Dendritic cell treated with granulocyte-macrophage colony-stimulating factor and Interleukin-4, amounts not matched to agents 40 ng/mL and 50 ng/mL, for 4 days (primary cell): ENCODE measurements around the gene ASGR2.
A peak's percentile ranks its signal among the peaks of the same experiment; 100 is the strongest.
"Not testable (repeated sequence)": the region's sequence is repeated elsewhere in the genome, so short reads cannot be mapped to it uniquely, and the experiment has no call there.

Experiments used
- H3K27ac Mint-ChIP-seq: one replicate; pipeline ENCODE4 v1.8.0; 2022; ENCODE audit warnings: mild to moderate bottlenecking, mixed read lengths
- H3K27me3 Mint-ChIP-seq: one replicate; pipeline ENCODE4 v1.8.0; 2022; ENCODE audit warnings: mild to moderate bottlenecking, mixed read lengths
- H3K36me3 Mint-ChIP-seq: one replicate; pipeline ENCODE4 v1.8.0; 2022; ENCODE audit warnings: low read depth, mixed read lengths
- H3K4me1 Mint-ChIP-seq: one replicate; pipeline ENCODE4 v1.8.0; 2022; ENCODE audit warnings: low read depth, mixed read lengths
- H3K4me3 Mint-ChIP-seq: one replicate; pipeline ENCODE4 v1.8.0; 2022; ENCODE audit warnings: mild to moderate bottlenecking, moderate library complexity, mixed read lengths
- H3K9me3 Mint-ChIP-seq: one replicate; pipeline ENCODE4 v1.8.0; 2022; ENCODE audit warnings: mixed read lengths
- intact Hi-C: fragments of 100-400 bp; cut with micrococcal nuclease; formaldehyde crosslinking; loops from one replicate; pipeline ENCODE4 v1.15.0; 2022

The ASGR2 gene

DNA sequence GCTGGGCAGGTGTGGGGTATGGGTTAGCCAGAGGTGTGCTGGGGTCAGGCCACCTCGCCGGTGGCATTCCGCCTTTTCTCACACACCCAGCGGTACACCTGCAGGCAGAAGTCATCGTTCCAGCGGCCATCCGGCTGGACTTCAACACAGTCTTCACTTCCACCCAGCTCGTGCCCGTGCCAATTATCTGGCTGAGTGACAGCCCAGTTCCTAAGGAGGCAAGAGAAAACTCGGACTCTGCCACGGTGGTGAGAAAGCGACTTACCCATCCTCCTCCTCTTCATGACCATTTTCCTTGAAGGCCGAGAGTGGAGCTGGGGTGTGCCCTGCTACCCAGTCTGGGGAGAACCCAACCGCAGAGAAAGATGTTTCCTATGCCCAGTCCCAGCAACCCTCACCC lies 13.1 kb downstream of the ASGR2 start:
- intact Hi-C loops = no loop called here
- Mint-ChIP-seq H3K9me3 (no peaks in the 10 kb centered on the region), H3K4me3 (no peak overlapping the region), H3K36me3 (peaks cover 15% of the 10 kb centered on the region), H3K27ac (peak overlapping the region; percentile 62), H3K27me3 (peaks cover 6% of the 10 kb centered on the region), H3K4me1 (peaks cover 62% of the 10 kb centered on the region)

DNA sequence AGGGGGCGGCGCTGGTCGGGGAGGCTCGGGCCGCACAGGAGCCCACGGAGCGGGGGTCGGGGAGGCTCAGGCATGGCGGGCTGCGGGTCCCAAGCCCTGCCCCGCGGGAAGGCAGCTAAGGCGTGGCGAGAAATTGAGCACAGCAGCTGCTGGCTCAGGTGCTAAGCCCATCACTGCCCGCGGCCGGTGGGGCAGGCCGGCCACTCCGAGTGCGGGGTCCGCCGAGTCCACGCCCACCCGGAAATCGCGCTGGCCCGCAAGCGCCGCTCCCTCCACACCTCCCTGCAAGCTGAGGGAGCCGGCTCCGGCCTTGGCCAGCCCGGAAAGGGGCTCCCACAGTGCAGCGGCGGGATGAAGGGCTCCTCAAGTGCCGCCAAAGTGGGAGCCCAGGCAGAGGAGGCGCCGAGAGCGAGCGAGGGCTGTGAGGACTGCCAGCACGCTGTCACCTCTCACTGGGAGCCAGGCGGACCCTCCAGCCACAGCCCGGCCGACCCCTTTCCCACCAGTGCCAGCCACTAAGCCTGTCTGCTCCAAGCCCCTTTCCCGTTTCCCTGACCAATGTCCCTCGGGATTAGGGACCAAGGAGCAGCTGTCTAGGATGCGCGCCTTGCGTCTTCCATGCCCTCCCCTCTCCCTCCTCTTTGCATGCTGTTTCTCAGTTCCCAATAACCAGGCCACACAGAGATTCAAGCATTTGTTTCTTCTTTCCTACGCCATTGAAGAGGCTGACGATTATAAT lies 13.8 kb downstream of the ASGR2 start:
- H3K36me3 Mint-ChIP-seq = peaks cover 15% of the 10 kb centered on the region
- H3K9me3 Mint-ChIP-seq, H3K27me3 Mint-ChIP-seq, intact Hi-C loops, H3K4me3 Mint-ChIP-seq: not testable (repeated sequence)
- H3K27ac Mint-ChIP-seq = peak overlapping the region; percentile 62
- peaks cover 68% of the 10 kb centered on the region for H3K4me1 Mint-ChIP-seq

DNA sequence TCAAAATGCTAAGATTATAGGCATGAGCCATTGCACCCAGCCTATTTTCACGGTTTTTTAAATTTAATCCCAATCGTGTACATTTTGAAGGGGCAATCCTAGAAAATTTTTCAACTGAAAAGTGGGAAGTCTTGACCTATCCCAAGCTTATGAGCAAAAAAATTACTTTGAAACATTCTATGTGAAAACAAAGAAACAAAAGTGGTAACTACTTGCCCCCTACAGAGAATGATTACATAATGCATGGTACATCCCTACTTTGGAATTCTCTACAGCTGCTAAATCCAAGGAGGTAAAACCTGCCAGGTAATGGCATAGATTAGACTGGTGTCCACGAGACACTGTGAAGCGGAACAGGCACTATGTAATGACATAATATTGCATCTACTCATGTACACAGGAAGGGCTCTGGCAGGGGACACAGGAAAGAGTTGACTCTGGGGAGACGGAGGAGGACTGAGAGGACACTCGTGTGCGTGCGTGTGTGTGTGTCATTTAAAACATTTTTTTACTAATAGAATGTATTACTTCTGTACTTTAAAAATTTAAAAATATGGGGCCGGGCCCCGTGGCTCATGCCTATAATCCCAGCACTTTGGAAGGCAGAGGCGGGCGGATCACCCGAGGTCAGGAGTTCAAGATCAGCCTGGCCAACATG lies 15.7 kb downstream of the ASGR2 start:
- H3K27me3 Mint-ChIP-seq = peaks cover 6% of the 10 kb centered on the region
- peak overlapping the region; percentile 65 for H3K27ac Mint-ChIP-seq
- H3K4me3 Mint-ChIP-seq = no peak overlapping the region
- no peaks in the 10 kb centered on the region for H3K9me3 Mint-ChIP-seq
- peaks cover 15% of the 10 kb centered on the region for H3K36me3 Mint-ChIP-seq
- peaks cover 87% of the 10 kb centered on the region for H3K4me1 Mint-ChIP-seq
- intact Hi-C loops = no loop called here

DNA sequence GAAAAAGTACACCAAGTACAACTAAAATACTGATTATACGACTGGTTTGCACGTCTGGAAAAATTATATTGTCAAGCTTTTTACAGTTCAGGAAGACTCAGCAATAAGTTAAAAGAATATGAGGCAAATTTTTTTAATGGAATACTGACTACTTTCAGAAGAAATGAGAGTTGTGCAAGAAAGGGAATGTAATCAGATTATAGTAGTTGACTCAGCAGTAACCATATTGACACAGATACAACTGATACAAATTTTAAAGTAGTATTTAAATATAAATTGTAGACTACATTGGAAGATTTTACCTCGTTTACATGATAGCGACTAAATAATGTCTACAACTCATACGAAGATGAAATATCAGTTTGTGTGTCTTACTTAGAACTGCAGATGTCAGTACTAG lies 16.7 kb downstream of the ASGR2 start:
- peaks cover 88% of the 10 kb centered on the region for H3K4me1 Mint-ChIP-seq
- H3K4me3 Mint-ChIP-seq = no peak overlapping the region
- H3K36me3 Mint-ChIP-seq = peaks cover 8% of the 10 kb centered on the region
- intact Hi-C loops = no loop called here
- H3K9me3 Mint-ChIP-seq = no peaks in the 10 kb centered on the region
- peaks cover 3% of the 10 kb centered on the region for H3K27me3 Mint-ChIP-seq
- peak overlapping the region; percentile 65 for H3K27ac Mint-ChIP-seq

DNA sequence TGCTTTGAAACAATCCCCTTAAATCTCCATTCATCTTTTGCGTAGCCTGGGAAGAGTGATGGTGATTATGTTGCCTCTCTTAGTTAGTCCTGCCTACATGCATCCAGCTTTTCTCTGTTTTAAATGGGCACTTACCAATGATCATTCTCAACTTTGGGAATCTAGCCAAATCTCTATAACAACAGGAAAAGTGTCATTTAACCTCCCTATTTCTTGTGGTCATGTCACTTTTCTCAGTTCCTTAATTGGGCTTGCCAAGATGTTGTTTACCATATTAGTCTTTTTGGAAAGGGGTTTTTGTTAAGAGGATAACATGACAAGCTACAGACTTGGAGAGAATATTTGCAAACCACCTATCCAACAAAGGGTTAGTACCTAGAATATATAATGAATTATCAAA lies 19.0 kb downstream of the ASGR2 start:
- Mint-ChIP-seq H3K27ac (peak overlapping the region; percentile 92), H3K9me3 (no peaks in the 10 kb centered on the region), H3K36me3 (no peaks in the 10 kb centered on the region), H3K4me3 (peak overlapping the region; percentile 56), H3K27me3 (no peaks in the 10 kb centered on the region), H3K4me1 (peaks cover 83% of the 10 kb centered on the region)
- intact Hi-C loops = loop anchor here (2.0 kb wide), 2 partner anchors 15 to 25 kb away; partner anchors contain the start of gene CLEC10A

DNA sequence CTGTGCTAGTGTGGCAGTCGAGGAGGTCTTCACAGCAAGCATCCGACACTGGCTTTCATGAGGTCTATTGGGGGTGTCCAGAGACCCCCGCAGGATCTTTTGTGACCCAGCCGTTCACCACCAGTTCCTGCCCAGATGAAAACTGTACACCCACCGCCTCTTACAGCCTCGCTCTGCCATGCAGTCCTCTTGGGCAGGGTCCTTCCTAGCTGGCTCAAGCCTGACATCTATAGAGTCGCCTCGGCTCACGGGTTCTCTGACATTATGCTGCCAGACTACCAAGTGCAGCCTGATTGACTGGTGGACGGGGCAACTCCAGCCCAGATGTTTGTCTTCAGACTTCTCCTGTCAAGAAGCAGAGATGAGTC lies 20.0 kb downstream of the ASGR2 start:
- Mint-ChIP-seq H3K27me3 (no peaks in the 10 kb centered on the region), H3K4me1 (peaks cover 75% of the 10 kb centered on the region), H3K4me3 (peak overlapping the region; percentile 71), H3K9me3 (no peaks in the 10 kb centered on the region), H3K36me3 (no peaks in the 10 kb centered on the region), H3K27ac (peak overlapping the region; percentile 92)
- intact Hi-C loops = loop anchor here (1.0 to 2.0 kb wide), 3 partner anchors 14 to 38 kb away; partner anchors contain the start of gene CLEC10A

DNA sequence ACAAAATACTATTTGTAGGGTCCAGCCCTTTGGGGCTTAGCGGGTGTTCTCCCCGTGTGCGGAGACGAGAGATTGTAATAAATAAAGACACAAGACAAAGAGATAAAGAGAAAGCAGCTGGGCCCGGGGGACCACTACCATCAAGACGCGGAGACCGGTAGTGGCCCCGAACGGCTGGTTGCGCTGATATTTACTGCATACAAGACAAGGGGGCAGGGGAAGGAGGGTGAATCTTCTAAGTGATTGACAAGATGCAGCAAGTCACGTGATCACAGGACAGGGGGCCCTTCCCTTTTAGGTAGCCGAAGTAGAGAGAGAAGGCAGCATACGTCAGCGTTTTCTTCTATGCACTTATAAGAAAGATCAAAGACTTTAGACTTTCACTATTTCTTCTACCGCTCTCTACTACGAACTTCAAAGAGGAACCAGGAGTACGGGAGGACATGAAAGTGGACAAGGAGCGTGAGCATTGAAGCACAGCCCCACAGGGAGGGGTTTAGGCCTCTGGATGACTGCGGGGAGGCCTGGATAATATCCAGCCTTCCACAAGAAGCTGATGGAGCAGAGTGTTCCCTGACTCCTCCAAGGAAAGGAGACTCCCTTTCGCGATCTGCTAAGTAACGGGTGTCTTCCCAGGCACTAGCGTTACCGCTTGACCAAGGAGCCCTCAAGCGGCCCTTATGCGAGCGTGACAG lies 23.2 kb downstream of the ASGR2 start:
- H3K27me3 Mint-ChIP-seq, H3K9me3 Mint-ChIP-seq, H3K36me3 Mint-ChIP-seq, intact Hi-C loops: not testable (repeated sequence)
- peak overlapping the region; percentile 75 for H3K27ac Mint-ChIP-seq
- peak overlapping the region; percentile 22 for H3K4me3 Mint-ChIP-seq
- peaks cover 73% of the 10 kb centered on the region for H3K4me1 Mint-ChIP-seq

DNA sequence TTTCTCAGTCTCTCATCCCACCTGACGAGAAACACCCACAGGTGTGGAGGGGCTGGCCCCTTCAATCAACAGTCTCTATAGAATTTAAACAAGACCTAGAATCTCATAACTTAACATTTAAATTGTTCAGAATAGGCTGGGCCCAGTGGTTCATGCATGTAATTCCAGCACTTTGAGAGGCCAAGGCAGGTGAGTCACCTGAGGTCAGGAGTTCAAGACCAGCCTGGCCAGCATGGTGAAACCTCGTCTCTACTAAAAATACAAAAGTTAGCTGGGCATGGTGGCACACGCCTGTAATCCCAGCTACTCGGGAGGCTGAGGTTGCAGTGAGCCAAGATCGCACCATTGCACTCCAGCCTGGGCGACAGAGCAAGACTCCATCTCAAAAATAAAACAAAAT lies 25.1 kb downstream of the ASGR2 start:
- H3K27me3 Mint-ChIP-seq = not testable (repeated sequence)

DNA sequence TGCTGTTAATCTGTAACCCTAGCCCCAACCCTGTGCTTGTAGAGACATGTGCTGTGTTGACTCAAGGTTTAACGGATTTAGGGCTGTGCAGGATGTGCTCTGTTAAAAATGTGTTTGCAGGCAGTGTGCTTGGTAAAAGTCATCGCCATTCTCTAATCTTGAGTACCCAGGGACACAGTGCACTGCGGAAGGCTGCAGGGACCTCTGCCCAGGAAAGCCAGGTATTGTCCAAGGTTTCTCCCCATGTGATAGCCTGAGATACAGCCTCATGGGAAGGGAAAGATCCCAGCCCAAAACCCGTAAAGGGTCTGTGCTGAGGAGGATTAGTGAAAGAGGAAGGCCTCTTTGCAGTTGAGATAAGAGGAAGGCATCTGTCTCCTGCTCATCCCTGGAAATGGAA lies 26.2 kb downstream of the ASGR2 start:
- H3K27me3 Mint-ChIP-seq, H3K4me3 Mint-ChIP-seq, H3K9me3 Mint-ChIP-seq, H3K36me3 Mint-ChIP-seq, intact Hi-C loops: not testable (repeated sequence)
- Mint-ChIP-seq H3K4me1 (peaks cover 63% of the 10 kb centered on the region), H3K27ac (peak overlapping the region; percentile 61)

More for the DNA sequence above, 25.1 kb downstream of the ASGR2 start:
- H3K4me3 Mint-ChIP-seq, H3K9me3 Mint-ChIP-seq, H3K36me3 Mint-ChIP-seq, intact Hi-C loops, H3K27ac Mint-ChIP-seq: not testable (repeated sequence)
- peaks cover 61% of the 10 kb centered on the region for H3K4me1 Mint-ChIP-seq

DNA sequence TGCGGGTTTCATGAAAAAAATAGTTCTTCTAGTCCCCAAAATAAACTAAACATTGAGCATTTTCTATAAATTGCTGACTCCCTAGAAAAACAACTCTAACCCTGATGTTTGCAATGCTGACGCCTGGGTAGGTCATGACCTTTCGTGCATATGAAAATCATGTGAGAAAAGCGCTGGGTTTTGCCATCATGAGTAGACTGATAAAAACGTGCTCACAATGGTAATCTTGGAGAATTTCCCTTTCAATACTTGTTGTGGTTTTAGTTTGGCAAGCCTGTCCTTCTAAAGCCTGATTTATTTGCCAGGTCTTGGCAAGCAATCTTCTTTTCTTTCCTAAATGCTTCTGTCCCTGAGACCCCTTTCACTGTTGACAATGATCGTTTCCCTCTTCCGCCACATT lies 30.5 kb downstream of the ASGR2 start:
- H3K27ac Mint-ChIP-seq = peak overlapping the region; percentile 84
- peaks cover 17% of the 10 kb centered on the region for H3K36me3 Mint-ChIP-seq
- H3K27me3 Mint-ChIP-seq = no peaks in the 10 kb centered on the region
- no peaks in the 10 kb centered on the region for H3K9me3 Mint-ChIP-seq
- peak overlapping the region; percentile 41 for H3K4me3 Mint-ChIP-seq
- peaks cover 61% of the 10 kb centered on the region for H3K4me1 Mint-ChIP-seq
- intact Hi-C loops = no loop called here

DNA sequence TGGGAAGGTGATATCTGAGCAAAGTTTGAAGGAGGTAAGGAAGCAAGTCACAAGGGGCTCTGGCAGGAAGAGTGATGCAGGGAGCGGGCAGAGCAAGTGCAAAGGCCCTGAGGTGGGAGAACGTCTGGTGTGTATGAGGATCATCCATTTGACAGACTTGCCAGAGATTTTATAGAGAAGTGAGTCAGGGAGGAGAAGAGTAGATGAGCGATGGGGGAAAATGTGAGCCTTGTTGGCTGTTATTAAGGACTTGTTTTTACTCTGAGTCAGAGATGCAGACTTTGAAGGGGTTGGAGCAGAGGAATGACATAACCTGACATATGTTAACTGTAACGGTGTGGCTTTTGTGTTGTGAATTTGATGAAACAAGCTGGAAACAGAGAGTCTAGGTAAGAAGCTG lies 31.0 kb downstream of the ASGR2 start:
- no peak overlapping the region for H3K4me3 Mint-ChIP-seq
- H3K4me1 Mint-ChIP-seq = peaks cover 61% of the 10 kb centered on the region
- H3K27me3 Mint-ChIP-seq = no peaks in the 10 kb centered on the region
- H3K36me3 Mint-ChIP-seq = peaks cover 22% of the 10 kb centered on the region
- intact Hi-C loops = no loop called here
- peak overlapping the region; percentile 84 for H3K27ac Mint-ChIP-seq
- no peaks in the 10 kb centered on the region for H3K9me3 Mint-ChIP-seq

DNA sequence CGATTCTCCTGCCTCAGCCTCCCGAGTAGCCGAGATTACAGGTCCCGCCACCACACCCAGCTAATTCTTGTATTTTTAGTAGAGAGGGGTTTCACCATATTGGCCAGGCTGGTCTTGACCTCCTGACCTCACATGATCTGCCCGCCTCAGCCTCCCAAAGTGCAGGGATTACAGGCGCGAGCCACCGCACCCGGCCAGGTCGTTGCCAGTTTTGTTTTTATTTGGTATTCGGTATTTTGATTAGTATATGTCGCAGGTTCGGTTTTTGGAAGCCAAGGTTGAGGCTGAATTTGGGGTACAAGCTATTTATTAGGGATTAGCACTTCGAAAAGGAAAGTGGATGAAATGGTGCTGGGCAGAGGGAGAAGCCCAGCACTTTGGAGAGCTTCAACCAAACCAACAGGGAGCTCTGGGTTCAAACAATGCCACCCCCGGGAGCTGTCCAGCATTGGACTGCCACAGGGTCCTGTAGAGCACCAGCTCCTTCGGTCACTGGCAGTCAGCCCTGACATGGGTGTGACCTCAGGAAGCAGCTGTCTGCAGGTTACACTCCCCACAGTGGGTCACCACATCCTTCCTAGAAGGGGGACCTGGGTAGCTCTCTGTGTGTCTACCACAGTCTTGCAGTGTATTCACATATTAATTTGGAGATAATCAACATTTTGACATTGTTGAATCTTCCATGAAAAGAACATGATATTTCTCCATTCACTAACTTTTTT lies 33.1 kb downstream of the ASGR2 start:
- intact Hi-C loops = loop anchor here (2.0 kb wide), 2 partner anchors 13 to 53 kb away; no protein-coding TSS in a partner anchor
- Mint-ChIP-seq H3K4me3 (no peak overlapping the region), H3K9me3 (no peaks in the 10 kb centered on the region), H3K36me3 (peaks cover 42% of the 10 kb centered on the region), H3K4me1 (peaks cover 69% of the 10 kb centered on the region), H3K27ac (no peak overlapping the region), H3K27me3 (no peaks in the 10 kb centered on the region)

DNA sequence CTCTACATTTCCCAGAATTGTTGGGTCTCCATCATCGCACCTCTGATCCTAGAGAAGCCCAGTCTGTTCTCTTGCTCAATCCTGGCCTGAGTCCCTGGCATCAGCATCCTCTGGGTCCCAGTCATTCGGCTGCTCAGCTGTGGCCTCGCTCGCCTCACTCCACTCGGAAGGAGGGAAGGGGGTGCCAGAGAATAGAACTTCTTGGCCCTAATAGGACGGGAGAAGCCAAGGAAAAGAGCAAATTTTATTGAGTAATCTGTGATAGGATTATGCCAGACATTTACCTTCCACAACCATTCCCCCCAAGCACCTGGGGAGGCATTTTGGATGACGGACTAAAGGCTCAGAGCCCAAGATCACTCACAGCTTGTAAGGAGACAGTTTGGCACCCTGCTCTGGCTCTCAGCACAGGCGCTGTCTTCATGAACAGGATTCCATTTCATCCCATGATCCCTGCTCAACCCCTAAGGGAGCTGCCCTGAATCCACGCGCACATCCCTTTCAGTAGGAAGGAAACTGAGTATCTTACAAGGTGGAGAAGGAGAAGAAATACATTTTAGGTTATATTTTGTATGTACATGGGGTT lies 34.1 kb downstream of the ASGR2 start:
- Mint-ChIP-seq H3K36me3 (peaks cover 48% of the 10 kb centered on the region), H3K4me3 (peak overlapping the region; percentile 84), H3K9me3 (no peaks in the 10 kb centered on the region), H3K27ac (peak overlapping the region; percentile 87), H3K27me3 (no peaks in the 10 kb centered on the region), H3K4me1 (peaks cover 69% of the 10 kb centered on the region)
- intact Hi-C loops = loop anchor here (2.0 kb wide), 2 partner anchors 14 to 54 kb away; no protein-coding TSS in a partner anchor
